TTC549 (cell line): ENCODE results near the gene ANKHD1.
"Not testable (repeated sequence)": the region's sequence is repeated elsewhere in the genome, so short reads cannot be mapped to it uniquely, and the experiment has no call there.

ENCODE experiments used
- FAIRE-seq: peaks from 2 replicates; lab custom pipeline; 2012; peaks lifted over from hg19 to GRCh38; lab: Jason Lieb, UNC

The ANKHD1 gene

DNA sequence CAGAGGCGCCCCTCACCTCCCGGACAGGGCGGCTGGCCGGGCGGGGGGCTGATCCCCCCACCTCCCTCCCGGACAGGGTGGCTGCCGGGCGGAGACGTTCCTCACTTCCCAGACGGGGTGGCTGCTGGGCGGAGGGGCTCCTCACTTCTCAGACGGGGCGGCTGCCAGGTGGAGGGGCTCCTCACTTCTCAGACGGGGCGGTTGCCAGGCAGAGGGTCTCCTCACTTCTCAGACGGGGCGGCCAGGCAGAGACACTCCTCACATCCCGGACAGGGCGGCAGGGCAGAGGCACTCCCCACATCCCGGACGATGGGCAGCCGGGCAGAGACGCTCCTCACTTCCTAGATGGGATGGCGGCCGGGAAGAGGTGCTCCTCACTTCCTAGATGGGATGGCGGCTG lies 26.1 kb downstream of the ANKHD1 start:
- FAIRE-seq = not testable (repeated sequence)

DNA sequence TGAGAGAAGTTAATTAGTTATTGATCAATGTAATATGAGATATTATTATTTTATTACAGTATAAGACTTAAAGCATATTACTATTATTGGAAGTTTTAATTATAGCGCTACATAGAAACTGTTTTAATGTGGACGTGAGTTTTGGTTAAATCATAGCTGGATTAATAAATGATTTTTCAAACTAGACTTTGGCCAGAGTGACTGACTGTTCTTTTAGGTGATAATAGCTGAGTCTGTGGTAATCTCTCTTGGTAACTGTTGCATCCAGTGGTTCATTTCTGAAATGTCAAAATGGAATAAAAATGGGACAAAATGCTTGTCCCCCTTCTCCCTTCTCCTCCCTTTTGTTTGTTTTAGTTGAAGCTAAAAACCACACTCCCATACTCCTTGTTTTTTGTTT lies 28.1 kb downstream of the ANKHD1 start:
- FAIRE-seq = no peak

GRCh38 chr5:140432212-140432611 lies 30.6 kb downstream of the ANKHD1 start:
- no peak for FAIRE-seq

GRCh38 chr5:140432916-140433315 lies 31.3 kb downstream of the ANKHD1 start:
- FAIRE-seq = no peak

GRCh38 chr5:140457368-140457767 lies 55.7 kb downstream of the ANKHD1 start:
- FAIRE-seq = not testable (repeated sequence)

DNA sequence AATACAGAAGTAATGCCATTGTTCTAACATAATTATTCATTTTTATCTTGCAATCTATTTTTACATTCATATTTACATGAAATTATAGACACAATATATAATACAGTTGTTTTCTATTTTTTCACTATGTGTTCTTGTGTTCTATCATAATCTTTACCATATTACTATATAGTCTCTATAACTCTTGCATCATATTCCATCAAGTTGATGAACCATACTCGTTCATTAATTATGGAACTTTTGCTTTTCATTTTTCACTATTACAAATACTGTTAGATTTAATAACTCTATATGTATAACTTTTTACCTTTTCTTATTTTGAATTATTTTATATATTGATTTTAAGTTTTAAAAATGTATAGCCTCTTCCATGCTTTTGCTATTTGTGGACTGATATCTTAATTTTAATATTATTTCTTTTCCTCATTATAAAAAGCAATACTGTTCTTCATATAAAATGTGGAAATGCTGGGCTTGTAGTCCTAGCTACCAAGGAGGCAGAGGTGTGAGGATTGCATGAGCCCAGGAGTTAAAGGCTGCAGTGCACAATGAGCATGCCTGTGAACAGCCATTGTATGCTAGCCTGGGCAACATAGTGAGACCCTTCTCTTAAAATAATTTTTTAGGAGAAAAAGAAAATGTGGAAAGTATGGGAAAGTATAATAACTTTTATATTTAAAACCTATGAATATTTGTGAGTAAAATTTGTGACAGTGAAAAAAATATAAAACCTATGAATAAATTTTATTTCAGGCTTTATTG lies 65.5 kb downstream of the ANKHD1 start:
- FAIRE-seq = no peak

DNA sequence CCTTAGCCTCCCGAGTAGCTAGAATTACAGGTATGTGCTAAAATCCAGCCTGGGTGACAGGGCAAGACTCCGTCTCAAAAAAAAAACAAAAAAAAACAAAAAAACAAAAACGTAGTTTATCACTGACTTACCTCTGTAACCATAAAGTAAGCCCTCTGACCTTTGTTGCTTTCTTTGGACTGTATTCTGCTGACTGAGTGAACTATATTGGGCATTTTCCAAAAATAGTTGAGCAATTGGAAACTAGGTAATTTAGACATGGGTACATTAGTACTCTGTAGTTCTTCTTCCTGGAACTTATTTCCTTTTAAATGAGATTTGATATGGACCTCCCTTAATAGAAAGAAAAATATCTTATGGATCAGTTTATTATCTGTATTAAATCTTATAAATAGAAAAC lies 66.6 kb downstream of the ANKHD1 start:
- no peak for FAIRE-seq

GRCh38 chr5:140469259-140469658 lies 67.6 kb downstream of the ANKHD1 start:
- FAIRE-seq = no peak

GRCh38 chr5:140480310-140481014 lies 78.8 kb downstream of the ANKHD1 start:
- no peak for FAIRE-seq

DNA sequence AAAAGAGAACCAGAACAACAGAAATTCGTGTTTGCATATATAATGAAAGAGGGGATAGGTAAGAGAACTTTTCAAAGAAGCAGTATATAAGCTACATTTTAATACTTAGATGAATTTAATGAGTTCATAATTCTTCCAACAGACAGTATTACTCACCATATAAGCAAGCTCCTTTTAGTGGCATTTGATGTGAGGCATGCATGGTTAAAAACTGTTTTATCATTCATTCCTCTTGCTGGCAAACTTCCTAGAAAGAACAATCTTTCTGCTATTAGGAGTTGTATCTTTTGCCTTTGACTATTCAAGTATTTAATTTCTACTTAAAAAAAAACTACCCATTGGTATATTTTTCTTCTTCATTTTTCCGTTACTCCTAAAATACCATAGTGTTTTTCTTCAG lies 80.1 kb downstream of the ANKHD1 start:
- no peak for FAIRE-seq

DNA sequence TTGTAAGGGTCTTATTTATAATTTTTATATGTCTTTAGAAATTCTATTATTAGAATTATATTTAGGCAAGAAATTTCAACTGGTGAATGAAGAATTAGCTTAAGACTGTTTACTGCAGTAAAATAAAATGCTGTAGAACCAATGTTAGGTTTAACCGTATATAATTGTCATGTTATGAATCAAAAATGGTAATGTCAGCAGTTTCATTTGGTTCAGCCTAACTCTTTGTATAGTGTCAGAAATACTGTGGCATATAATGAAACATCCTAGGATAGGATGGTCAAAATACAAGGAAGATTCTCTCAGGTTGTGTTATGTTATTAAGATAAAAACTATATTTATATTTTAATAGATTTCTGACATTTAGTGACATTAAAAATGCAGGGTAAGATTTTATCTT lies 81.4 kb downstream of the ANKHD1 start:
- FAIRE-seq = no peak

DNA sequence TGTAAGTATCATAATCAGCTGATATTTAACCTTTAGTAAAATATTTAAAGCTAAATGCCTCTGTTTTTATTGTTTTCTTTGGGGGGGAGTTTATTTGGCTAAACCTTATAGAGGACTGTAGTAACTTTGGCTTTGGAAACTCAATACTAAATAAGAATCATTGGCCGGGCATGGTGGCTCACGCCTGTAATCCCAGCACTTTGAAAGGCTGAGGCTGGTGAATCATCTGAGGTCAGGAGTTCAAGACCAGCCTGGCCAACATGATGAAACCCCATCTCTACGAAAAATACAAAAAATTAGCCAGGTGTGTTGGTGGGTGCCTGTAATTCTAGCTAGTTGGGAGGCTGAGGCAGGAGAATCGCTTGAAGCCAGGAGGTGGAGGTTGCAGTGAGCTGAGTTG lies 86.5 kb downstream of the ANKHD1 start:
- FAIRE-seq = not testable (repeated sequence)

- no peak for FAIRE-seq
Measured at GRCh38 chr5:140488914-140489313, 87.3 kb downstream of the ANKHD1 start.

- FAIRE-seq = no peak
Measured at GRCh38 chr5:140497897-140498296, 96.3 kb downstream of the ANKHD1 start.

- no peak for FAIRE-seq
Measured at GRCh38 chr5:140498591-140498990, 97.0 kb downstream of the ANKHD1 start.

DNA sequence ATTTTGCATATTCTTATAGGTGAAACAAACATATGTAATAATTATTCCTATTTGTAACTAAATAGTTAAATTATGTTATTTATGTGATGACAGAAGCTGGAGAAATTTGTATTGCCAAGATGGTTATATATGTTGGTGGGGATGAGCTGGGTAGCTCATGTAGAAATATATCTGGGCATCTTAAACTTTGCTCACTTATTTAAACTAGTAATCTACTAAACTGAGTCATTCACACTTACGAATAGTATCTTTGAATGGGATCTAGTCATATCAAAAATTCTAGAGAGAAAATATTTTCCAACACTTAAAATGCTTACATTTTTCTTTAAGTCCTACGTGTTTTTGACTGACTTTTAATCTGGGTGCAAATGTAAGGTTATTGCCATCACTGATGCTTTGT lies 101.2 kb downstream of the ANKHD1 start:
- FAIRE-seq = no peak

DNA sequence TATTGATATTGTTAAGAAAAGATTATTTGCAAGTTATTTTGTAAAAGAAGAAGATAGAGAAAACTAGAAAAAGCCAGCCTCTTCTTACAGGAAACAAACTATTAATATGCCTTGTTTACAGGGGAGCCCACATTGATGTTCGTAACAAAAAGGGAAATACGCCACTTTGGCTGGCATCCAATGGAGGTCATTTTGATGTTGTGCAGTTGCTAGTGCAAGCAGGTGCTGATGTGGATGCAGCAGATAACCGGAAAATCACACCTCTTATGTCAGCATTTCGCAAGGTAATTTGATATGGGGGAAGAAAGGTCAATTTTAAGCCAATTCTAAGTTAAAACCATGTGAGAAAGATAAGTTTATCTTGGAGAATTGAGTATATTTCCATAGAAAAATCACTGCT lies 108.3 kb downstream of the ANKHD1 start:
- FAIRE-seq = no peak

DNA sequence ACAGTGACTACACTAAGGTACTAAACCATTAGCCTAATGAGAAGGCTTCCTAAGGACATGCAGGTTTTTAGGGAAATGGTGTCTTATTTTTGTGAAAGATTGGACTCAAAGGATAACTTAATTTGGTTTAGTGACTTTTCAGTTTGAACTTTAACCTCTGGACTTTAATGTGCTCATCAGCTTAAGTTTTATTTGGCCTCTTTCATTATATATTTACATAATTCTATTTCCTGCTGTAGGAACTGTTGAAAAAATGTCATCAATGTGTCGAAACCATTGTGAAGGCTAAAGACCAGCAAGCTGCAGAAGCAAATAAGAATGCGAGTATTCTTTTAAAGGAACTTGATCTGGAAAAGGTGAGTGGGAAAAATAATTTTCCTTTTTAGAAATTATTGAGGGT lies 111.5 kb downstream of the ANKHD1 start:
- FAIRE-seq = no peak

DNA sequence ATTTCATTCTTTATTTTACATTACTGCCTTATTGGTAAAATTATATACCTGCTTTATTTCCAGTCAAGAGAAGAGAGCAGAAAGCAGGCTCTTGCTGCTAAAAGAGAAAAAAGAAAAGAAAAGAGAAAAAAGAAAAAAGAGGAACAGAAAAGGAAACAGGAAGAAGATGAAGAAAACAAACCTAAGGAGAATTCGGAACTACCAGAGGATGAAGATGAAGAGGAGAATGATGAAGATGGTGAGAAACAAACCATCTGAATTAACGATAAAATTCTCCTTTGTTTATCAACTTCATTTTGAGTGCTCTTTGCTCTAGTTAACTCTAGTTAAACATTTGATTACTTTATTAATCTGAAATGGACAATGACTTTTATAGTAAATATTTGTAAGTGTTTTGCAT lies 122.4 kb downstream of the ANKHD1 start:
- FAIRE-seq = no peak

GRCh38 chr5:140540227-140540626 lies 138.6 kb downstream of the ANKHD1 start:
- no peak for FAIRE-seq

- FAIRE-seq = no peak
Measured at GRCh38 chr5:140542972-140543371, 141.3 kb downstream of the ANKHD1 start.

- no peak for FAIRE-seq
Measured at GRCh38 chr5:140544986-140545385, 143.4 kb downstream of the ANKHD1 start.

GRCh38 chr5:140545606-140546005 lies 144.0 kb downstream of the ANKHD1 start:
- no peak for FAIRE-seq
